SK-N-SH (cell line): ENCODE results near the gene LSR.

ENCODE experiments used
- CTCF ChIP-seq: fragments of 200-600 bp; sonication (generic); IDR thresholded peaks from 2 replicates; pipeline ENCODE4 v1.6.1; 2017; ENCODE audit warnings: antibody characterized with exemption, mild to moderate bottlenecking, moderate library complexity
- PBX3 ChIP-seq: IDR thresholded peaks from 2 replicates; pipeline ENCODE4; 2012
- REST ChIP-seq: IDR thresholded peaks from 2 replicates; pipeline ENCODE4 v1.6.1; 2012; ENCODE audit warnings: mild to moderate bottlenecking, low read depth, low read length, moderate library complexity
- TEAD4 ChIP-seq: IDR thresholded peaks from 2 replicates; pipeline ENCODE4 v1.4.0; 2012; ENCODE audit warnings: mild to moderate bottlenecking, borderline replicate concordance; ENCODE audit not compliant: insufficient read depth
- USF2 ChIP-seq: fragments of 150-350 bp; IDR thresholded peaks from 2 replicates; pipeline ENCODE4 v1.6.1; 2017; ENCODE audit warnings: antibody characterized with exemption, low read length, low read depth, borderline replicate concordance

- TF ChIP-seq PBX3, result no peak
- no peak for TF ChIP-seq USF2
- no peak for TF ChIP-seq REST
- TF ChIP-seq TEAD4, result no peak
- TF ChIP-seq CTCF, result no peak
Observed at GRCh38 chr19:35247526-35248309, 1.1 kb upstream of the LSR start.
